HL-60/S4 treated with retinoic acid at 250 ng/mL for 4 days and 3 days (cell line): ENCODE data around the gene KCTD4.
"Not testable (repeated sequence)": the region's sequence is repeated elsewhere in the genome, so short reads cannot be mapped to it uniquely, and the experiment has no call there.

Source experiments
- in situ Hi-C: fragments of 300-500 bp; cut with MboI; formaldehyde crosslinking; loops from 2 replicates; pipeline ENCODE4 v1.7.0; 2022; ENCODE audit warnings: low sequenced_read_pairs

KCTD4 gene

DNA sequence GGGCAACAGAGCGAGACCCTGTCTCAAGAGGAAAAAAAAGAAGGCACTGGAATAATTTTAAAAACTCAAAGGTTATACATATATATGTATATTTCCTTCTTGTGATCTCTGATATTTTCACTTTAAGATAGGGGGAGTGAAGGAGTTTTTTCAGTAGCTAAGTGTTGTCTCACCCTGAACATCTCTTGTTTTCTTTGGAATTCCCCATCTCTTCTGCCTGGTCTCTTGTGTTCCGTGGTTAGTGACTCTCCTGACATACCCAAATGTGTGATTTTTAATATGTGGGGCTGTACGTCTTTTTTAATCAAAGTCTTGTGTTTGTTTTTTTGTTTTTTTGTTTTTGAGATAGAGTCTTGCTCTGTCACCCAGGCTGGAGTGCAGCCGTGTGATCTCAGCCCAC lies 15.3 kb upstream of the KCTD4 start:
- in situ Hi-C loops: no loop called here

DNA sequence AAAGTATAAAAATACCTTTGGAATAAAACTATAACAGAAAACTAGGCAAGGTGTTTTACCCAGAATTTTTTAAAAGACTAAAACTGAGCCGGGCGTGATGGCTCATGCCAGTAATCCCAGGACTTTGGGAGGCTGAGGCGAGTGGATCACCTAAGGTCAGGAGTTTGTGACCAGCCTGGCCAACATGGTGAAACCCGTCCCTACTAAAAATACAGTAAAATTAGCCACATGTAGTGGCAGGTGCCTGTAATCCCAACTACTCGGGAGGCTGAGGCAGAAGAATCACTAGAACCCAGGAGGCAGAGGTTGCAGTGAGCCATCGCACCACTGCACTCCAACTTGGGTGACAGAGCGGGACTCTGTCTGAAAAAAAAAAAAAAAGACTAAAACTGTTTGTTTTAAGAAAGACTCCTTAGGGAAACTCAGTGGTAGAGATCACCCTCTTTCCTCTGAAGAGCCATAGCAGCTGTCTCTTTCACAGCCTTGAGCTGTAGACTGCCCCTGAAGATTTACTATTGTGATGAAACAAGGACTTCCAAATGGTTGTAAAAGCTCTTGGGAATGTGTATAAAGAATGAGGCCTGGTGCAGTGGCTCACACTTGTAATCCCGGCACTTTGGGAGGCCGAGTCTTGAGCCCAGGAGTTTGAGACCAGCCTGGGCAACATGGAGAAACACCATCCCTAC lies 14.7 kb upstream of the KCTD4 start:
- in situ Hi-C loops: no loop called here

DNA sequence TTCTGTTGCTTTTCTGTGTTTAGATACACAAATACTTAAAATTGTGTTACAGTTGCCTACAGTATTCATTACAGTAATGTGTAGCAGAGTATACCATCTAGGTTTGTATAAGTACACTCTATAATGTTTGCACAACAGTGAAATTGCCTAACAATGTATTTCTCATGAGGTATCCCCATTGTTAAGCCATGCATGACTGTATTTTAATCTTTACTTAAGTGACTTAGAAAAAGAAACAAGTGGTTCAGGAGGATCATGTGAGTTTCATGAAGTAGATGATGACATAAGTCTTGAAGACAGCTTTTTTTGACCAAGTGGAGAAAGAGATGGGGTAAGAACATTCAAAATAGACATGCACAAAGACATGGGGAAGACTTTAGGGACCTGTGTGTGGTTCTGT lies 8.4 kb upstream of the KCTD4 start:
- in situ Hi-C loops: no loop called here

DNA sequence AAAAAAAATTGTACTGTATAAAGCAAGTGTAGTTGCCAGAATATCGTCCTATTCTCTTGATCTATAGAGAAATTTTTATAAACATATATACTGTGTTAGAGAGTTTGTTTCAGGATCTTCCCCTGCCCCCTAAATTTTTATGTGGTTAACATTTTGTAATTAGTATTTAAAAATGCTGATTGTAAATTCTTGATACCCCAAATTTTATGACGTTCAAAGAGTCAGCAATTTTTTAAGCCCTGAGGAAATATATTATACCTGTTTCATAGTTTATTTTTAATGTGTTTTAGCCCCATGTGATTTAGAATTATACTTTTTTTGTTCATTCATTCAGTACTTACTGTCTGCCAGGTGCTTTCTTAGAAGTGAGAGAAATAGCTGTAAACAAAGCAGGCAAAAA lies 7.3 kb upstream of the KCTD4 start:
- in situ Hi-C loops: no loop called here

DNA sequence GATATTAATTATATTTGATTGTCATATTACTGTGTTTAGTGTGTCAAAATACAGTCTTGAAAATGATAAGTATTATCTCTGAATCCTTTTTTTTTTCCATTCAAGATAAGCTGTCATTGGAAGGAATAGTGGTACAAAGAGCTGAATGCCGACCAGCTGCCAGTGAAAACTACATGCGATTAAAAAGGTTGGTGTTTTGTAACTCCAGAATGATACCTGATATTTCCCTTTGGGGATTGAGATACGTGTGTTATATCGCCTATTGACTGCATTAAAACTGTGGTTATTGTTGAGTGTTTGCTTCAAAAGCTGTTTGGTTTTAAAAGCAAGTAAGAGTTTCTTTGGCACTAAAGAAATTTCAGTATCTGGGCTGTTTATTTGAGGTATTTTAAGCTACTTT lies 6.5 kb upstream of the KCTD4 start:
- in situ Hi-C loops: no loop called here

DNA sequence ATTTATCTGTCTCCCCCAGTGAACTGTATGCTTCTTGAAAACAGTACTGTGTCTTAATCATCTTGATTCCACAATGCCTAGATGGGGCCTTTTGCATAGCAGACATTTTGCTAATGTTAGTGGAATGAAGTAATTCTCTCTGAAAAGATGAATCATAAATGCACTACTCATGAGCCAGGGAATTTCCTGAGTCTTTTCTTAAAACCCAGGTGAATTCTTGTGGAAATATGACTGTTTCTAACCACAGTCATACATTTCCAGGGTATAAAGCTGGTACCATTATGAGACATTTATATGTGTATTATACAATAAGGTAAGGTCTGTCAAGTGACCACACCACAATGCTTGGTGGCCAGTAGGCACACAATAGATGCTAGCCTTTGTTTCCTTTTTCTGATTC lies 5.5 kb upstream of the KCTD4 start:
- in situ Hi-C loops: no loop called here

DNA sequence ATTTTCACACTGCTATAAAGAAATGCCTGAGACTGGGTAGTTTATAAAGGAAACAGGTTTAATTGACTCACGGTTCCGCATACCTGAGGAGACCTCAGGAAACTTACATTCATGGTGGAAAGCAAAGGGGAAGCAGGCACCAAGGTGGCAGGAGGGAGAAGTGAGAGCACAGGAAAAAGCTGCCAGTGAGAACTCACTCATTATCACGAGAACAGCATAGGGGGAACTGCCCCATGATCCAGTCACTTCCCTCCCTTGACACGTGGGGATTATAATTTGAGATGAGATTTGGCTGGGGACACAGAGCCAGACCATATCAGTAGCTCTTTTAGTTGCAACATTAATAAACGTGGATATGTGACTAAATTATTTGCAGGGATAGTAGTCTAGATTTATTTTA lies 4.3 kb upstream of the KCTD4 start:
- in situ Hi-C loops: no loop called here

DNA sequence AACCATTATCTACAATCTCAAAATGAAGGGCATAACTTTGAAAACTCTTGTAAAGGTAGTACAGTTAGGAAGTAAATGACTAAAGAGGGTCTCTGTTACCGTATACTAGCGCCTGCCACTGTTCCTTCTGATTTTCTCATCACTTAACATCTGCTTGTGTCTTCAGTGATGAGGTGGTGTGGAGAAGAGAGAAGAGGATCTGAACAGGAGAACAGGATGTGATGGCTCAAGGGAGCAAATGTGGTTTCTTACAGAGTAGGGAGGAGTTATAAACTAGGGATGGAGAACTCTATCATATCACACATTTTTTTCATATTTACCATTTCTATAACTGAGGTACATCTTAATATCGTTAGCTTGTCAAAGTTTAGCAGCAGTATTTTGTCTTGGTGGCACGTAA lies 1.1 kb downstream of the KCTD4 start:
- in situ Hi-C loops: no loop called here

DNA sequence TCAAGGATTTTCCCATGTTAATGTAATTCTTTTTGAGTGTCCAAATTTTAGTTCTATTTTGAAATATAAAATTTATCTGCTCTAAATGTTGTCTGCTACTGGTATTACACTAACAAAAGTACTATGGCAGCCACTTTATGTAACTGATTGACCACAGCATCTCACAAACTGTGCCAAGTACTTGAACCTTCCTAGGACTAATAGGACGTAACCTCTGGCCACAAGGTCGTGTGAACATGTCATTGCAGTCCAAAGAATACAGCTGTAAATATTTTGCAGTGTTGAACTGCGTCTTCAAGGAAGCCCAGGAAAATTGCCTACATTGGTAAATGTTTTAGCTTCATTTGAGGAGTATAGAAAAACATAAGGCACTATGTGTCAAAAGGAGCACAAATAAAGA lies 1.9 kb downstream of the KCTD4 start:
- in situ Hi-C loops: no loop called here

DNA sequence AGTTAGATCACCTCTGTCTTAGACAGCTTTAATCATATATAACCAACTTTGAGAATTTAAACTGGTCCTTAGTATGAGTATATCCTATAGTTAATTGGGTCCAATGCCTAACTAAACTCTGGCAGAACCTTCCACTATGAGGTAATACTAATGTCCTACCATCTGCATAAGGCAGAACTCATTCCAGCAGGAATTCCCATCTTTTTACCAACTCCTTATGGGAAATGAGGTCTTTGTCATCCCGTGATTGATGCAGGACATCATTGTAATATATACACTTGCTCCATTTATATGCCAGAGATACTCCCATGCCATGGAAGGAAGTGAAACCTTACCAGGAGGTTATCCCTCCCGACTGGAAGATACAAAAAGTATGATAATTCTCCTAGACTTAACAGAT lies 2.8 kb downstream of the KCTD4 start:
- in situ Hi-C loops: no loop called here

DNA sequence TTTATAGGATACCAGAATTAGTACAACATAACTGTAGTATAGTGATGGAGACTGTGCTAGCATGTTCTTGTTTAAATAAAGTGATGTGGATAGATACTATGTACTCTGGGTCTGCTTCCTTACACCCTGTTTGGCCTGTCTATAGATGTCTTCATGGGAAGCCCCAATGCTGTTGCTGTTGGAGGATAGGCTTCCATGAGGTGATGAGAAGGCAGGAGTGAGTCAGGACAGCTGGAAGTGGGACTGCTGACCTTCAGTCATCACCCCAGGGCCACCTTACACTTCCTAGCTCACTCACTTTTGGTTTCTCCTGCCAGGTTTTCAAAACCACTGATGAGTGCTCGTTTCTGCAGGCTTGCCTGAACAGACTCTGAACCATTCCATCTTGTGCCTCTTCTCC lies 4.2 kb downstream of the KCTD4 start:
- in situ Hi-C loops: no loop called here

DNA sequence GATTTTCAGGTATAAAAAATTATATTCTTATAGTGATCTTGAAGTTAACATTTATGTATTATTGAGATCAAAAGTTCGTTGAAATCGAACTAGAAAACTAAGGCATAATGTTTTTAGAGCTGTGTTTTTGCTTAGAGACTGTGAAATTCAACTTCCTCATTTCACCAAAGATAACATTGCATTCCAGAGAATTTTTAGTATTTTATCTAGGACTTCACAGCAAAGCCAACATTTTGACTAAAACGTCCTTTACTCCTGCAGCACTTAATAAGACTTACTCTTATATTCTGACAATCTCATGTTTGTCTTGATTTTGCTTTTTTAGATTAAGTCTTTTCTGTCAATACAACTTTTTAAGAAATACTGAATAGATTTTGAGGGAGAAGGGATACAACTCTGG lies 4.7 kb downstream of the KCTD4 start:
- in situ Hi-C loops: no loop called here

DNA sequence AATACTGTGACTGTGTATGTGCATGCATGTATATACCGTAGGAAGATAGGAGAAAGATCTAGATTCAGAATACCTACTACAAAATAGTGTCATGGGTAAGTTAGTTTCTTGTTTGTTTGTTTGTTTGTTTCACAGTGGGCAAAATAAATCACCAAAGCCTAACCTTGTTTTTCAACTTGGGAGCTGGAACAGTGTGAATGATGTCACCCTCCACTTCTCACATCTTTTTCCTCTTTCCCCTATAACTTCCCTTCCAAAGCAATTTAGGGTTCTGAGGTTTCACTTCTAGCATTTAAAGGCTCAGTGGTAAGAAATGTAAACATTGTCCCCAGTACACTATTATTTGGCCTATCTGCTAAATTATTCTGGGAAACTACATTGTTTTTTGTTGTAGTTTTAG lies 5.4 kb downstream of the KCTD4 start:
- in situ Hi-C loops: no loop called here

DNA sequence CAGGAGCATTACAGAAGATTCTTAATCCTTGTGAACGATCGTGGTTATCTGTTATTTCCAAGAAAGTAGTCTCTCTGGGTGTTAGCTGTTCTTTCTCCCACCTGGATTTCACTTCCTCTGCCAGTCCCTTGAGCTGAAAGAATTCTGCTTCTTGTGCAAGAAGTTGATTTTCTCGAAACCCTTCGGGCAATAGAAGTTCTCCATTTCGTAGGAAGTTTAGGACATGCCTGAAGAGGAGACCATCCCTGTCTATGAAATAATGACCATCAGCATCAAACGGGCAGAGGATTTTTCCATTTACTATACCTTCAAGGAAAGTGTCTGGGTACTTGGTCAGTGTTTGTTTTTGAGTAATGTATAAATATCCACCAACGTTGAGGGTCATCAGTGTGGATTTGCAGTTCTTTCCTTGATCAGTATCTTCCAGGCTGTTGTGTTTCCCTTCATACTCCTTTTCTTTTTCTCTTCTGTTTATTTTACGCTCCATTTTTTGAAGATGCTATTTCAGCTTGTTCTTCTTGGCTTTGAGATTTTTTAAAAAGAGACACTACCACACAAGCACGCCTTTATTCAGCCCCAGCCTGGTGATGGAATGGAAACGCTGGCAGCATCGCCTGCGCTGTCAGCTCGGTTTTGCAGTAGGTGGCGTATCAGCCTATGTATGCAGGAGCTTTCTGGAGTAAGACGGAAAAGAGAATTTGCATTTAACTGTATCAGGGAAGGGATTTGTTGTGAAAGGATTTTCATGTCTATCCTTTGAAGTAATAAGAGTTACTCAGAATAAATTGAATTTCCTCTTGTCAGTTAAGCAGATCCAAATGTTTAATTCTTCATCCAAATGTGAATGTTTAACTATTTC lies 6.5 kb downstream of the KCTD4 start:
- in situ Hi-C loops: no loop called here

DNA sequence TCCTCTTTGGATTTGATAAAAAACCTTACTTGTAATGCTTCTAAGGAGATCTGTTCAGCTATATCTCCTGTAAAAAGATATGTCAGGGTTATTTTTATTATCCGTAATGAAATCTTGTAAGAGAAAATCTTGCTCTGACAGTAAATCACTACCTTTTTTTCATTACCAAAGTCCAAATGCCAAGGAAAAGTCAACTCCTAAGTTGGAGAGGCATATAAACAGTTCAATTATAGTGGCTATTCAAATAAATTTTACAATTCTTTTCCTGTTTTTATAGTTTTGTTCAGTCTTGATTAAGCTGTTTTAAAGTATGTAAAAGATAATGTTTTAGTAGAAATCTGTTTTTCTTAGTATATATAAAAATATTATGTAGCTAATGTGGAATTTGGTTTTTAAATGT lies 9.0 kb downstream of the KCTD4 start:
- in situ Hi-C loops: no loop called here

DNA sequence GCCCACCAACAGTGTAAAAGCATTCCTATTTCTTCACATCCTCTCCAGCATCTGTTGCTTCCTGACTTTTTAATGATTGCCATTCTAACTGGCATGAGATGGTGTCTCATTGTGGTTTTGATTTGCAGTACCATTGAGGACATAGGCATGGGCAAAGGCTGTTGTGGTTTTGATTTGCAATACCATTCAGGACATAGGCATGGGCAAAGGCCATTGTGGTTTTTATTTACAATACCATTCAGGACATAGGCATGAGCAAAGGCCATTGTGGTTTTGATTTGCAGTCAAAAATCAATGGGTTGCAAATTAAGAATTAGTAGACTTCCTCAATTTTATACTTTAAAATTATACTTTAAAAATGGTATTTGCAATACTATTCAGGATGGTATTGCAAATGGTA lies 11.3 kb downstream of the KCTD4 start:
- in situ Hi-C loops: not testable (repeated sequence)

DNA sequence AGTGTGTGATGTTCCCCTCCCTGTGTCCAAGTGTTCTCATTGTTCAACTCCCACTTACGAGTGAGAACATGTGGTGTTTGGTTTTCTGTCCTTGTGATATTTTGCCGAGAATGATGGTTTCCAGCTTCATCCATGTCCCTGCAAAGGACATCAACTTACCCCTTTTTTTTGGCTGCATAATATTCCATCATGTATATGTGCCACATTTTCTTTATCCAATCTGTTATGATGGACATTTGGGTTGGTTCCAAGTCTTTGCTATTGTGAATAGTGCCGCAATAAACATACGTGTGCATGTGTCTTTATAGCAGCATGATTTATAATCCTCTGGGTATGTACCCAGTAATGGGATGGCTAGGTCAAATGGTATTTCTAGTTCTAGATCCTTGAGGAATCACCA lies 11.8 kb downstream of the KCTD4 start:
- in situ Hi-C loops: not testable (repeated sequence)

DNA sequence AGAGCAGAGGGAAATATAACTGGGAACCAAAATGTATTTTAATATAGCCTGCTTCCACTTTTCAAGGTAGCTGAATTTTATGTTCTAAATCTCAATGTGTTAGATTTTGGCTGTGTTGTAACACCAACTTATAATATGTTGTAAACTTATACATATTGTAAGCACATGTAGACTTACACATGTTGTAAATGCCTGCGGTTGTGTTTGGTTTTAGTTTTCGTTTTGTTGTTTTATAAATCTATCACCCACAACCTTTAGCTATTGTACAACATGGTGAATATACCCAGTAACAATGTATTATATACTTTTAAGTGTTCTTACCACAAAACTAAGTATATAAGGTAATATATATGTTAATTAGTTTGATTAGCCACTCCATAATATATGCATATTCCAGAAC lies 15.6 kb downstream of the KCTD4 start:
- in situ Hi-C loops: no loop called here

DNA sequence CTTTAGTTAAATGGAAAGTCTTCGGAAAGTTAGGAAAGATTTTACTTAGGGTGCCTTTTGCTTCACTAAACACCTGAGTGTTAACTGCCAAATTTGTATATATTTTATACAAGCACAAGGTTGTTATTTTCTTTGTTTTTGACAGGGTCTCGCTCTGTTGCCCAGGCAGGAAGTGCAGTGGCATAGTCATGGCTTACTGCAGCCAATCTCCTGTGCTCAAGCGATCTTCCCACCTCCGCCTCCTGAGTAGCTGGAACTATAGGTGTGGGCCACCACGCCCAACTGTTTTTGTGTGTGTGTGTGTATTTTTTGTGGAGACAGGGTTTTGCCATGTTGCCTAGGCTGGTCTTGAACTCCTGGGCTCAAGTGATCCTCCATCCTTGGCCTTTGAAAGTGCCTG lies 16.2 kb downstream of the KCTD4 start:
- in situ Hi-C loops: no loop called here

DNA sequence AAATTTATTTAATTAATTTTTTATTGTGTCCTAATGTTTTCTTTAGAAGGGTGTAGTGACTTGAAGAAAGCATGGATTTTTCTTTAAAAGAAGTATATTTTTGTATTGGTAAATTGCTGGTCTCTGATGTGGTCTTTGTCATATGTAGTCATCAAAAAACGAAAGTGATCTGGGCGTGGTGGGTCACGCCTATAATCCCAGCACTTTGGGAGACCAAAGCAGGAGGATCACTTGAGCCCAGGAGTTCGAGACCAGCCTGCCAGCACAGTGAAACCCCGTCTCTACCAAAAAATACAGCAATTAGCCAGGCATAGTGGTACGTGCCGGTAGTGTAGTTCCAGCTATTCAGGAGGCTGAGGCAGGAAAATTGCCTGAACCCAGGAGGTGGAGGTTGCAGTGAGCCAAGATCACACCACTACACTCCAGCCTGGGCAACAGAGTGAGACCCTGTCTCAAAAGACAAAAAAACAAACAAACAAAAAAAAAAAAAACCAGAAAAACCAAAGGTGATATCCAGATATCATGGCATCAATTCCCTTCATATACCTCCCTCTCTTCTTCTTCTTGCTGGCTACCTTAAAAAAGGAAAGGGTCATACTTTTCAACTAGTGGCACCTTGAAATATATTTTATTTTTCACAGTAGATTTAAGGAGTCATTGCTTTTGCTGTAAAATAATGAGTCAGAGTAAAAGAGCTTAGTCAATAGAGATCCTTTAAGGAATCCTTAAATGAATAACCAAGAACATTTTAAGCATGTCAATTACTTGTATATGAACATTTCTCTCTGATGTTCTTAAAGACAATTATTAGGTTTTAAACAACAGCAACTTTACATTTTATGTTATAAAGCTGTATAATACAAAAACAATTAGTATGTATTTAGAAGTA lies 19.9 kb downstream of the KCTD4 start:
- in situ Hi-C loops: no loop called here

DNA sequence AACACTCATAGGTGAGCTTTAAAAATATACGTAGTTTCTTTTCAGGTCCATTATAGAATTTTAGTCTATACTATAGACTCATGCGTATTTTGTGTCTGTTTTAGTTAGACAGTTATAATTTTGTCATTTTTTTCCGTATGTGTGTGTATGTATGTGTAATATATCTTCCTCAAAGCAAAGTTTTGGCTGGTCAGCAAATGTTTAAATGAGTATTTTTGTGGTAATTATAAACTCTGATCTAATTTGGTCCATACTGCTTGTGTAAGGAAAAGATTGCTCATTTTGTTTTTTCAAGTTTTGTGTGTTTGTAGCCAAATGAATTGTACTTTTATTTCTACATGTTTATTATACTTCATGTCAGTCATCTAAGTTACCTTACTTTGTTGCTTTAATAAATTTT lies 20.5 kb downstream of the KCTD4 start:
- in situ Hi-C loops: no loop called here

DNA sequence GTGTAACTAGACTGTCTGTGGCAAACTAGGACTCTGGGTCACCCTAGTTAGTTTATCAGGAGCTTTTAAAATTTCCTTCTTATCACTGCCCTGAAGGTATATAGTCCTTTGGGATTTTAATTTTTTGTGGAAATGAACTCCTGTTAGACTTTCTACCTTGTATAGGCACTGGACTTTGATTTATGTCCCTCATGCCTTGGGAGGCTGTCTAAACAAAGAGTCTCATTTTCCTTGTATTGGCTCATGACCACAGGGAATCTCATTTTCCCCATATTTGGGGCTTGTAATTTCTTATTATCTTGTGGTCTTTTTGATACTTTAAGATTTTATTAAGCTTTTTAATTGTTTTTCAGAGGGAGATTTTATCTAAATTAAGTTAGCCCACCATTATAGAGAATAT lies 21.4 kb downstream of the KCTD4 start:
- in situ Hi-C loops: no loop called here
